ENCODE results near the gene AP1B1.
"Not testable (repeated sequence)": the region's sequence is repeated elsewhere in the genome, so short reads cannot be mapped to it uniquely, and the experiment has no call there.

AP1B1 gene

DNA sequence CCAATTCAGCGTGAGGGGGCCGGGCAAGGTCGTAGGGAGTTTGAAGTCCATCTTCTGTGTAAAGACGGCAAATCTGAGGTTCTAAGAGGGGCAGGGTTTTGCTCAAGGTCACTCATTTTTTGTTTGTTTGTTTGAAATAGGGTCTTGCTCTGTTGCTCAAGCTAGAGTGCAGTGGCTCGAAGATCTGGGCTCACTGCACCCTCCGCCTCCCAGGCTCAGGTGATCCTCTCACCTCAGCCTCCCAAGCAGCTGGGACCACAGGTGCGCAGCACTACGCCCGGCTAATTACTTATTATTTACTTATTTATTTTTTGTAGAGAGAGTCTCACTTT is 355 bp upstream of the AP1B1 start:
- no peak for DNase-seq (ENCODE audit: low read depth in 4 of 4, low spot score in 1 of 4)

DNA sequence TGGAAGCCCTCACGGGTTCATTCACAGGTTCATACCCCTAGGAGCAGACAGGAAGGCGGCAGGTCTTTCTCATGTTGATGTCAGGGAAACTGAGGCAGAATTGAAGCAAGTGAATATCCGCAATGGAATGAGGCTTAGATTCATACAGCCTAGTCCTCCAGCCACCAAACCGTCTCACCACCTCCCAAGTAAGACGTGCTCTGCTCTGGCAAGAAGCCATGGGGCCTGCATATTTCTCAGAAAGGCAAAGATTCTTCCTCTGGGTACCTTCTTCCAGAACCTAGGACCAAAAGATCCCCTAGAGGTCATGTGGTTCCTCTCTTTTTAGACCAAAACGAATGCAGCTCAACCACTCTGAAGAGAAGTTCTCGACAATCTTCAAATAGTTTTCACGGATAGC is 1.7 kb downstream of the AP1B1 start:
- no peak for DNase-seq (ENCODE audit: low read depth in 4 of 4, low spot score in 1 of 4)

DNA sequence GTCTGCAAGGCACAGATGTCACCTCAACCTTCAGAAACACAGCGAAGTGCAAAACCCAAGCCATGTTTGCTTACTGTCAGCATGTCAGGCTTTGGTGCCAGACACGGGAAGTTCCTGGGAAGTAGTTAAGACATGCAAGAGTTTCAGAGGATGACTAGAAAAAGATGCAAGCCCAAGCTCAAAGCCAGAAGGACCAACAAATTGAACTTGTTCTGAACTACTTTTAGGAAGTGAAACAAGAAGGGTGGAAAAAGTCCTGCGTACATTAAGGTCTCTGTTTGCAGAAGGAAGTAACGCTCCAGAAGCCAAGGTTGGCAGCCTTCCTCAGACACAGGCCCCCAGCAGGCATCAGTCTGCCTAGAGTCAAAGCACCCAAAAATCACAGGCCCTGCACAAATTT is 2.6 kb downstream of the AP1B1 start:
- DNase-seq (ENCODE audit: low read depth in 4 of 4, low spot score in 1 of 4), result no peak

DNA sequence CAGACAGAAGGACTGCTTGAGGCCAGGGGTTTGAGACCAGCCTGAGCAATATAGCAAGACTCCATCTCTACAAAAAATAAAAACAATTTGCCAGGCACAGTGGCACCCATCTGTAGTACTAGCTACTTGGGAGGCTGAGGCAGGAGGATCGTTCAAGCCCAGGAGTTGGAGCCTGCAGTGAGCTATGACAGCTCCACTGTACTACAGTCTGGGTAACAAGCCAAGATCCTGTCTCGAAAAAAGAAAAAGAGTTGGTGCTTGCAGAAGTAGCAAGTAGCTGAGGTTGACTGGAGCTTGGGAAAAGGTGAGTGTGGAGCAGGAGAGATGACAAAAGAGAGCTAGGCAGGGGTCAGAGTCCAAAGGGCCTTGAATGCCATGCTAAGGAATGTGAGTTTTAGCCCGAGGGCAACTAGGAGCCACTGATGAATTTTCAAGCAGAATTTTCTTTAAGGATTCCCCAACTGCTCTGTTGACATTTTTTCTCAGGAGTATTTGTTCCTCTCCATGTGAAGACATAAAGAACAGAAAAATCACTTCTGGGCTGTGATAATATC is 3.1 kb downstream of the AP1B1 start:
- DNase-seq (ENCODE audit: low read depth in 4 of 4, low spot score in 1 of 4), result no peak

DNA sequence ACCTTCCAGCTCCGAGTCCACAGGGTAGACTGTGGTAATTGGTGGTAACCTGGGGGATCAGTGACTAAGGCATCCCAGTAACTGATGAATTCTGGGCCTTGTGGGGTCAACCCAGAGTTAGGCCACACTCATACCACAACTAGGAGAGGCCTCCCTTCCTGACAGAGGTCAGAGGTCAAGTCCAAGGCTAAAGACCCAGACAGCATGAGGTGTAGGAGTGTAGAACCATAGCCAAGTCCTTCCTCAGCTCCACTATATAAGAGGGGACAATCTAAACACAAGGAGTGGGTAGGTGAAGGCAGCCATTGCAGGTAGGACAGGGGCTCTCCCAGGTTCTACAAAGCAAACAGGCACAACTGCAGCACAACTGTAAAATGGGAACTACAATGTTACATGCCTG is 4.6 kb downstream of the AP1B1 start:
- DNase-seq (ENCODE audit: low read depth in 4 of 4, low spot score in 1 of 4), result no peak

DNA sequence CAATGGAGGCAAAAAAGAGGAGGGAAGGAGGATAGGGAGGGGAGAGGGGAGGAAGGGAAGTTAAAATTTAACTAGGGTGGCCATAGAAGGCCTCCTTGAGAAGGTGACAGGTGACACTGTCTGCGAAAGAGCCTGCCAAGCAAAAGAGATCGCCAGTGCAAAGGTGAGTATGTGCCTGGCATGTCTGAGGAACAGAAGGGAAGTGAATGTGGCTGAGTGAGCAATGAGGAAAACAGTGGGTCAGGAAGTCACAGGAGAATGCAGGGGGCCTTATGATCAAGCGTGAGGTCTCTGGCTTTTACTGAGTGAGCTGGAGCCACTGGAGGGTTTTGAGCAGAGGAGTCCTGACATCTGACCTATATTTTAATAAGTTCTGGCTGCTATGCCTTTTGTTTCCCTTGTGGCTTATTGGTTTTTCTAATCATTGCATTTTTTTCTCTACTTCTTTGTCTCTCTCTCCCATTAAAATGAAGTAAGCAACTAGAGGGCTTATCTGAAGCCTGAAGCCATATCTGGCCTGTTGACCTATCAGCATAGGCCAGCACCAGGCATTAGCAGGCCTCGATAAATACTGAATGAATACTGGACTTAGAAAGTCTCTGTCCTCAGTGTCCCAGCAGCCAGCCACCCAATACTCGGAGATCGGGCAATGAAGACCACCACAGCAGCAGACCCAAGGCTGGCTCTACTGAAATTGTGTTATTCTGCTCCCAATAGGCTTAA is 5.6 kb downstream of the AP1B1 start:
- no peak for DNase-seq (ENCODE audit: low read depth in 4 of 4, low spot score in 1 of 4)

DNA sequence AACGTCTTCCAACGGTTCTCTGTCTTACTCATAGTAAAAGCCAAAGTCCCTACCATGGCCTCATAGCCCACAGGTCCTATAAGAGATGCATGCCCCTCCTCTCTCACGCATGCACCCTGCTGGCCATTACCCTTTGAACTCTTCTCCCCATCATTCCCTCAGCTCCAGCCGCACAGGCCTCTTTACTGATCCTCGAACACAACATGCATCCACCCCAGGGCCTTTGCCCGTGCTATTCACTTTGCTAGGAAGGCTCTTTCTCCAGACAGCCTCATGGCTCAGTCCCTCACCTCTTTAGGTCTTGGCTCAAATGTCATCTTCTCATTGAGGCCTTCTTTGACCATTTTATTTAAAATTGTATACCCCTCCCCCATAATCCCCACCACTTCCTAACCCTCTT is 7.5 kb downstream of the AP1B1 start:
- no peak for DNase-seq (ENCODE audit: low read depth in 4 of 4, low spot score in 1 of 4)

DNA sequence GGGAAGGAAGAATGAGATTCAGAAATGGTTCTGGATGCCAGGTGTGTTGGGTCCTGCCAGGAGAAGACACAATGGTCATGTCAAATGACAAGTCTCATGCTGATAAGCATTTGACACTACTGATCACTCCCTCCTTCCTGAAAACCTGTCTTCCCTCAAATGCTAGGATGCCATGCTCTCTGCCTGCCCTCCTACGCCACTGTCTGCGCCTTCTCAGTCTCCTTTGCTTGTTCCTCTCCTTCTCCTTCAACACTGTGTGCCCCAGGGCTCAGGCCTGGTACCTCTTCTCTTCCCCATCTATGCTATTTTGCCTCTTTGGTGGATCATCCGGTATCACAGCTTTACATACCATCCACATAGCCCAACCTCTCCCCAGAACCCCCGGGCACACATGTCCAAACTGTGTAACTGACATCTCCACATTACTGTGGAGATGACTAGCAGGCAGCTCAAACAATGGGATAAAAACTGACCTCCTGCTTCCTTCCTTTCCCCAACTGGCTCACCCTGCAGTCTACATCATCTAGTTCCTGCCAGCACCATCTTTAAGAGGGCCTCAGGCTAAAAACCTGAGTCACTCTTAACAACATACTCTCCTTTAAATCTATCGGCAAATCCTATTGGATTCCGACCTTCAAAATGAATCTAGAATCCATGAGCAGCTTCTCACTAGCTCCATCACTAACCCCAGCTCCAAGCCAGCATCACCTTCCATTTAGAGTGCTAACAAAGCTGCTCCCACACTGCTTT is 8.2 kb downstream of the AP1B1 start:
- DNase-seq (ENCODE audit: low read depth in 4 of 4, low spot score in 1 of 4), result no peak

DNA sequence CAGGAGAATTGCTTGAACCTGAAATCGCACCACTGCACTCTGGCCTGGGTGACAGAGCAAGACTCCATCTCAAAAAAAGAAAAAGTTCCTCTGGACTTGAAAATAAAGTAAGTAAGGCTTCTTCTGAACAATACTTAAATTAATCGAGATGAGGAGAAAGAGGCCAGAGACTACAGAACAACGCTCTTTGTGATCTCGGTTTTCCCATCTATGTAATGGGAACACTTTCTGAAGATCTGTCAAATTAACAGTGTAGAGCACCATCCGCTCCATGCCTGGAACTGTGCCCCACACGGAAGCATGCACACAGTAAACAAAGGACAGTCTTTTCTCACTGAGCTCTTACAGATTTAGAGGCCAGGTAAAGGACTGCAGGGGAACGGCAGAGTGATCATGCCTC is 9.1 kb downstream of the AP1B1 start:
- DNase-seq (ENCODE audit: low read depth in 4 of 4, low spot score in 1 of 4), result no peak

DNA sequence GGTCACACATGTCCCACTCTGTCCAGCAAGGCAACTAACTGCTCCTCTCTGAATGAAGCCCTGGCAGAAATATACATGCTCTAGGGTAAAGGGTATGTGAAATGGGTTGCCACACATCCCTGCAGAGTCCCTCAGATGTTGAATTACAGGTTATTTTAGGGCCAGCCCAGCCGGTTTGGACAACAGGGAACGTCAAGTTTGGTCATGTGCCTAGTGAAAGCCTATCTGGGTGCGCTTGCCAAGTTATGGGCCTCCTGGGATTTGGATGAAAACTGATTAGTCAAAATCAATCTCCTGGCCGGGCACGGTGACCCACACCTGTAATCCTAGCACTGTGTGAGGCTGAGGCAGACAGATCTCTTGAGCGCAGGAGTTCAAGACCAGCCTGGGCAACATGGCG is 10.4 kb downstream of the AP1B1 start:
- DNase-seq (ENCODE audit: low read depth in 4 of 4, low spot score in 1 of 4), result no peak

DNA sequence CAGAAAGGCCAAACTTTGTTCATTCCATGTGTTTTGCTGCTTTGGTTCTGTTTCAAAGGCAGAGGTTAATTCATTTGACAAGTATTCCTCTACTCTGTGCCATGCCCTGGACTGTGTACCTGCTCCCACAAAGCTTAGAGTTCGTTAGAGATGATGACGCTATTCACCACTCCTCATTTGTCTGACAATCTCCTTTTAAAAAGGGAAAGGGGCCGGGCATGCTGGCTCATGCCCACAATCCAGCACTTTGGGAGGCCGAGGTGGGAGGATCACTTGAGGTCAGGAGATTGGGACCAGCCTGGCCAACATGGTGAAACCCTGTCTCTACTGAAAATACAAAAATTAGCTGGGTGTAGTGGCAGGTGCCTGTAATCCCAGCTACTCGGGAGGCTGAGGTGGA is 11.7 kb downstream of the AP1B1 start:
- DNase-seq (ENCODE audit: low read depth in 4 of 4, low spot score in 1 of 4), result not testable (repeated sequence)

DNA sequence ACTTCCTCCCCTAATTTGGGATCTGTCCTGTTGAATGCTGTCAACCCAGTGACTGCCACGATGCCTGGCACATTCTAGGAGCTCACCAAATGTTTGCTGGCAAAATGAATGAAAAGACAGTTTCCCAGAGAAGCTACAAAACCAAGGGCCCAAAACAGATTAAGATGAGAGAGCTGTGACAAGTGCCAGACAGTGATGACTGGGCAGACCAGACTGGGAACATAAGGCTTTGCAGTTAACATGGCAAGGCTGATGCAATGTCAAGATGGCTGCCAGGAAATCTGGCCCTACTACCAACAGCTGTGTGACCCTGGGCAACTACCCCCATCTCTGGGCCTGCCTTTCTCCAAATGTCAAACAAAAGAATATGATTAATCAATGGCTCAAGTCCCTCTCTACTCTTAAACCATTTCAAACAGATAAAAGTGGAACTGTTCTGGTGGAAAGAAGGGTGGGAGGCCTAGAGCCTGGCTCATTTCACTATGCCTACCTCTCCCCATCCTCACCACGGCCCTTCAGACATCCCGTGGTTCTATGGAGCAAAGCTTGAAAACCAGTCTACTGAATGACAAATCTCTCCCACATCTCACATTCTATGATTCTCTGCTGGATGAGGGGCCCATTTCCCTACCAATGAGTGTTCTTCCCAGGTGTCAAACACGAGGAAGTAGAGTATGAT is 12.8 kb downstream of the AP1B1 start:
- DNase-seq (ENCODE audit: low read depth in 4 of 4, low spot score in 1 of 4), result no peak

DNA sequence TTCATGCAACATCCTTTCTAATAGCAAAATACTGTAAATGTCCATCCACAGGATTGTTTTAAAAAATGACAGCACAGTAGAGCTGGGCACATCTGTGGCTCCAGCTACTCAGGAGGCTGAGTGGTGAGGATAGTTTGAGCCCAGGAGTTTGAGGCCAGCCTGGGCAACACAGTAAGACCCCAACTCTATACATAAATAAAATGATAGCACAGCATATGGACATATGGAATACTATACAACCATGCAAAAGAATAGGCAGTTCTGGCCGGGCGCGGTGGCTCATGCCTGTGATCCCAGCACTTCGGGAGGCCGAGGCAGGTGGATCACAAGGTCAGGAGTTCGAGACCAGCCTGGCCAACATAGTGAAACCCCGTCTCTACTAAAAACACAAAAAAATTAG is 13.6 kb downstream of the AP1B1 start:
- DNase-seq (ENCODE audit: low read depth in 4 of 4, low spot score in 1 of 4), result not testable (repeated sequence)

DNA sequence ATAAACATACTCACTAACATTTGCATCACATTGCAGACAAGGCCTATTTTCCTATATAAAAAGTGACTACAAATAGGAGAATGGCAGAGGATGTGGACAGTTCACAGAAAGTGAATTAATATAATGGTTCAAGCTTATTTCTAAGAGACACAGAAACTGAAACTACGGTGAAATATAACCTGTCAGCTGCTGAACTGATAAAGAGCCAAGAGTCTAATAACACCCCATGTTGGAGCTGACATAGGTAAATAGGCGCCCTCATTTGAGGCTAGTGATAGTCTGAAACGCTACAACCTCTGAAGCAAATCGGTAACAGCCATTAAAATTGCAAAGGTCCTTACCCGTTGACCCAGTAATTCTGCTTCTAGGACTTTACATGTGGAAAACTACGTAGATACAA is 14.0 kb downstream of the AP1B1 start:
- no peak for DNase-seq (ENCODE audit: low read depth in 4 of 4, low spot score in 1 of 4)

DNA sequence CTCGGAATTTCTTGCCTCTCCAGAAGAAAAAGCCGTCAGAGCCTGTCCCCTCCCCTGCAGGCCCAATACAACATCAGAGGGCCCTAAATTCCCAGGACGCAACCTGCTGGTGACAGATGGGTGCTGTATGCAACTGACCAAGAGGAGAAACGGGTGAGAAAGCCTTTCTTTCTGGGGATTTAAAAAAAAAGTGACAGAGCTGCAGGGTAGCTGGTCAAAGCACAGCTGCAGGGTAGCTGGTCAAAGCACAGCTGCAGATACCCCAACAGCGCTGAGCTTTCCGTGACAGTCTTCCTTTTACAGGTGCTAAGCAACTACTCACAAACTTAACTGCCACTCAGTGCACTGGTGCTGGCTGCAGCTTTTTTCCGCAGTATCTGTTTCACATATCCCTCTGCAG is 17.8 kb downstream of the AP1B1 start:
- no peak for DNase-seq (ENCODE audit: low read depth in 4 of 4, low spot score in 1 of 4)

DNA sequence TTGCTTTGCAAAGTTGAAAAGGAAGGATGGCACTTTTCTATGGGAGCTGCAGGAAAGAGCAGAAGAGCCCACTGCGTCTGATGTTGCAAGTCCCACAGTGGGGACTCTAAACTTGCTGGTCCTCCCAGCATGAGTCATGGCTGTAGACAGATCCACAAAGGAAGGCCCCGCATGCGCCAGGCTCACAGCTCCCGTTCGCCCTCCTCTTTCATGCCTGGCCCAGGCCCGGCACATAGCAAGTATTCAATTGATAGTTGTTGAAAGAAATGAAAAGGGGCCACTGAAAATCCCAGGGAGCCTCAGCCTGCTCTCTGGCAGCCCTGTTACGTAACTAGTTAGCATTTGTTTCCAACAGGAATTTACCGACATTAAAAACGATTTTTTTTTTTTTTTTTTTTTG is 18.9 kb downstream of the AP1B1 start:
- no peak for DNase-seq (ENCODE audit: low read depth in 4 of 4, low spot score in 1 of 4)

DNA sequence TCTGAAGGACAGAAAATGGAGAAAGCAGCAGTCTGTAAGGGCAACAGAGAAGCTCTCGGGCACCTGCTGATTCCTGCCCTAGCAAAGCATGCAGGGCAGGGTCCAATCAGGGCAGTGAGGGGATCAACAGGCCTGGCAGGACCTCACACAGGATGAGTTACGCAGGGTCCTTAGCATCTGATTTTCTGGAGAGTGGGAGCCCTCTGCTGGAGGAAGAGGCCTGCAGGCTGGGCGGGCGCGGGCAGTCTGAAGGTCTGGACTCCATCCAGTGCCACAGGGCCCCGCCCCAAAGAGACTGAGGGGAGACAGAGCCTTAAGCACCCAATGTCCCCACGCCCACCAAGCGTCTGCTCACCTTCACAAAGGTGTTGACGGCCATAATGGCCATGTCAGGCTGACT is 28.9 kb downstream of the AP1B1 start:
- no peak for DNase-seq (ENCODE audit: low read depth in 4 of 4, low spot score in 1 of 4)

DNA sequence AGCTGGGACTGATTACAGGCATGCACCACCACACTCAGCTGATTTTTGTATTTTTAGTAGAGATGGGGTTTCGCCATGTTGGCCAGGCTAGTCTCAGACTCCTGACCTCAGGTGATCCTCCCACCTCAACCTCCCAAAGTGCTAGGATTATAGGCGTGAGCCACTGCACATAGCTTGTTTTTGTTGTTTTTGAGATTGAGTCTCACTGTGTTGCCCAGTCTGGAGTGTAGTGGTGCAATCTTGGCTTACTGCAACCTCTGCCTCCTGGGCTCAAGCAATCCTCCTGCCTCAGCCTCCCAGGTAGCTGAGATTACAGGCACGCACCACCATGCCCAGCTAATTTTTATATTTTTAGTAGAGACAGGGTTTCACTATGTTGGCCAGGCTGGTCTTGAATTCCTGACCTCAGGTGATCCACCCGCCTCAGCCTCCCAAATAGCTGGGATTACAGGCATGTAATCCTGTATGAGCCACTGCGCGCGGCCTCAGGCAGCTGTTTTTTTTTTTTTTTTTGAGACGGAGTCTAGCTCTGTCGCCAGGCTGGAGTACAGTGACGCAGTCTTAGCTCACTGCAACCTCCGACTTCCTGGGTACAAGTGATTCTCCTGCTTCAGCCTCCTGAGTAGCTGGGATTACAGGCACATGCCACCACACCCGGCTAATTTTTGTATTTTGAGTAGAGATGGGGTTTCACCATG is 31.0 kb downstream of the AP1B1 start:
- not testable (repeated sequence) for DNase-seq (ENCODE audit: low read depth in 4 of 4, low spot score in 1 of 4)

DNA sequence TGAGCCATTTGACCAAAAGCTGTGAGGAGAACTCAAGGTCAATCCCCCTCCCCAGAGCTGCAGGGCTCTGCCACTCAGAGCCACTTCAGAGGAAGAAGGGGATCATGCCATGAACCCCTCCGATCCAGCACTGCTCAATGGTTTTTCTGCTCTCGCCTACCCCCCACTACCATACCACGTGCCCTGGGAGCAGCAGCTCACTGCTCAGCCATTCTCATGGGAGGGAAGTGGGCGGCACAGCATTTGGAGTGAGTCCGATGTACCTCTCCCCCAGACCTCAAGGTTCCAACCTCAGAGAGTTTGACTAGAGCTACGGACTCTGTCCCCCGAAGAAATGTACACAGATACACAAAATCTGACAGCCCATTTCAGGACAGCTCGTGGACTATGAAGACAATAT is 34.5 kb downstream of the AP1B1 start:
- DNase-seq (ENCODE audit: low read depth in 4 of 4, low spot score in 1 of 4), result no peak

DNA sequence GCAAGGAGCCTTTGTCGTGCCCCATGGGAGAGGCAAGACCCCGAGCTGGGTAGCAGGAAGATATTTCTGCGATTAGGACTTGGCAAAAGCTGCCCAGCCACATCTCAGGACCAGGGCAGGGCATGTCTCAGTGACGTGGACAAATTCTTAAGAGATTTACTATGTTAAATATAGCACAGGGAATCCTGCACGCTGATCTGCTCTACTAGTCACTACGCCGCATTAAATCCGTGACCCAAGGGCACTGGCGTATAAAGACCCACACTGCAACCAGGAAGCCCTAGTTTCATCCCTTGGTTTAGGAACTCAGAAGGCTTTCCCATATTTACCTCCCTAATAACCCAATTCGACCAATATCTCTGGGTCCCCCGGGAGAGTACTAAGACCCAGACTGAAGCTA is 35.1 kb downstream of the AP1B1 start:
- no peak for DNase-seq (ENCODE audit: low read depth in 4 of 4, low spot score in 1 of 4)

DNA sequence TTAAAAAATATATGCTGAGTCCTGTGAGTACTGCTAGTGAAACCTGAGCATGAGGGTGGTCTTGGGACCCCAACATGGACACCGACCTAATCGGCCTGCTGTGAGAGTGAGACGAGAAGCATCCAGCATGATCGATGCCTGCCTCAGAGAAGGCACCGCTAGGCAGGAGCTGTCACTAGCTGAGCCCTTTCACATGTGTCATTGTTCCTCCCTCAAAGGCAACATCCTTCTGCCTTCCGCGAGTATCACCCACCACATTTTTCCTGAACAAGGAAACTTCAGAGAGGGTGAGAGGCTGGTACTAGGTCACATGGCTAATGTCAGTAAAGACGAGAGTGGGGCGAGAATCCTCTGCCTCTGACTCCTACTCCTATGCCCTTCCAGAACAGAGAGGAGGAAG is 35.6 kb downstream of the AP1B1 start:
- DNase-seq (ENCODE audit: low read depth in 4 of 4, low spot score in 1 of 4), result no peak

DNA sequence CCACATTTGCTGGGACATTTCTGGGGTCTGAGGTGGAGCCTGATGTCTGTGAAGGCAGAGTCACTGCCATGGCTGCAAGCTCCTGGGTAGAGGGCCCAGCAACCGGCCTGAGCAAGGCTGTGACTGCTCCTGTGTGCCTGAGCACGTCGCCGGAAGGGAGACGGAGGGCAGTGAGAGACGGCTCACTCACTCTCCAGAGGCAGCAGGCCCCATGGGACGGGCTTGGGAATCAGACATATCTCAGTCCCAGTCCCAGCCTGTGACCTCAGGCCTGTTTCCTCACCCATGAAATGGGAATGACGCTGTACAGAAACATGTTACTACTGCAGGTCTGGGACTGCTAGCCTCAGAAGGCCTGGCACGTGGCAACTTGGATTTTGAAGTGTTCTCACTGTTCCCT is 36.5 kb downstream of the AP1B1 start:
- no peak for DNase-seq (ENCODE audit: low read depth in 4 of 4, low spot score in 1 of 4)
